MG63 (cell line): ENCODE results near the gene PPP1CB. TPM values are rescaled to one million over a fixed set of nuclear protein-coding genes. Genes with fewer than 3 reads are reported as not detected.
A peak's percentile ranks its signal among the peaks of the same experiment; 100 is the strongest.
"Not testable (repeated sequence)": the region's sequence is repeated elsewhere in the genome, so short reads cannot be mapped to it uniquely, and the experiment has no call there.

Source experiments
- DNase-seq: peaks from one replicate; pipeline ENCODE4 v3.0.0-alpha.2; 2020
- H3K27me3 ChIP-seq: fragments of 250-450 bp; sonication (Bioruptor Pico); 2 replicates; pipeline ENCODE4 v1.5.1; 2020; ENCODE audit warnings: mild to moderate bottlenecking, moderate library complexity
- H3K36me3 ChIP-seq: fragments of 250-450 bp; sonication (Bioruptor Pico); 2 replicates; pipeline ENCODE4 v1.5.1; 2020; ENCODE audit warnings: mild to moderate bottlenecking, moderate library complexity
- H3K4me3 ChIP-seq: fragments of 250-450 bp; sonication (Bioruptor Pico); 2 replicates; pipeline ENCODE4 v1.5.1; 2020; ENCODE audit warnings: mild to moderate bottlenecking, moderate library complexity
- H3K9me3 ChIP-seq: fragments of 250-450 bp; sonication (Bioruptor Pico); 2 replicates; pipeline ENCODE4 v1.5.1; 2020; ENCODE audit warnings: mild to moderate bottlenecking, moderate library complexity
- total RNA-seq: library from RNA; depleted of rRNA; stranded (reverse); fragments of >200 nt; shearing (Covaris generic); gene quantifications from 2 replicates; pipeline ENCODE4 v1.2.3, GENCODE V29; 2014; ENCODE audit warnings: low replicate concordance

The PPP1CB gene
- total RNA-seq, 1 experiment from 2014 or later, result 108 TPM

DNA sequence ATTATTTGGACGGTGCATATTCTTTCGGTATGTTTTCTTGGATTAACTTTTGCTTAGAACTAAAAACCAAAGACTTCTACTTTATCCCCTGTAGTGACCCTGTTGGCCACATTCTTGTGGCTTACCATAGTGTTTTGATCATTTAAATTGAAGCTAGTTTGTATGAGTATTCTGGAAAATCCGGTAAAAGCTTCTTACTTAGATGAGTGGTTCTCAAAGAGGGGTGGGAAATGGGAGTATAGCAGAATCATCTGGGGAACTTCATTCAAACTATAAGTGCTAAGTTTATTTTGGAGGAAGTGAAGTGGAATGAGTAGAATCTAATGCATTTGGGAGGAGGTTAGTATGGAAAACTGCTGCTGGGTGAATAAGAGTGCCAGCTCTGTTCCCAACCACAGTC is 3.8 kb downstream of the PPP1CB start:
- no peak for DNase-seq
- peaks cover 10% of the 10 kb centered on the region for H3K36me3 ChIP-seq
- H3K9me3 ChIP-seq, result no peaks in the 10 kb centered on the region
- 0 out of 2 replicates have a peak overlapping the region, but pooled peaks have one; percentile 8 for H3K4me3 ChIP-seq
- no peaks in the 10 kb centered on the region for H3K27me3 ChIP-seq

DNA sequence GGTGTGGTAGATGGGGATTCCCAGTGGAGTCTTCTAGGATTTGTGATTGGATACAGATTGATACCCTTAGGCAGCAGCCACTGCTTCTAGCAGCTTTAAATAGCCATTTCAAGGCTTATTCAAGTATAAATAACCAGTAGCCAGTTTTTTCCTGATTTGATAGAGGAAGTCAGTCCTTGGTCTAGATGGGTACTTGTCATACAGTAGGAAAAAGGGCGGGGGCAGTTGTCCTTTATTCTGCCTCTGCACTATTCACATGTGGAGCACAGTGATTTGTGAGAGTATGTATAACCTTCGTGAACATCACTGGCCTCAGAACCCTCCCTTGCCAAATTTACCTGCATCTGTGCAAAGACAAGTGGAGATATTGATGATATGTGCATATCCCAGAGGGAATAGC is 6.8 kb downstream of the PPP1CB start:
- H3K36me3 ChIP-seq, result peaks cover 36% of the 10 kb centered on the region
- H3K27me3 ChIP-seq, result no peaks in the 10 kb centered on the region
- DNase-seq, result no peak

DNA sequence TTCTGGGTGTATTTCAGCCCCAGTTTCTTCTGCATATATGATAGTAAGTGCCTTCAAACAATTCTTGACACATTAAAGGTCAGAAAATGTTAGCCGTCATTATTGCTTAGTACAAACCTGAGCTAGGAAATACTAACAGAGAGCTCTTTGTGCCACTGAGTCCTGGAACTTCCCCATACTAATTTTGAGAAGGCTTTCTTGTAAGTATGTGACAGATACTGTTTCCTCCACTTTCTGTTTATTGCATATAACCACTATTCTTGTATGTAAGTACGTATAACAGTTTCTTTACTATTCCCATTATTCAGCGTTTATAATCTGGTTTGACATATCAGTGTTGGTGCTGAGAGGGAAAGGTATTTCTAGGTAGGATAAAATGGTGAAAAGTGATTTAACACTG is 9.8 kb downstream of the PPP1CB start:
- Histone ChIP-seq H3K36me3 (peaks cover 37% of the 10 kb centered on the region), H3K9me3 (no peaks in the 10 kb centered on the region), H3K4me3 (no peak overlapping the region), H3K27me3 (no peaks in the 10 kb centered on the region)
- no peak for DNase-seq

More for the DNA sequence above, 6.8 kb downstream of the PPP1CB start:
- no peaks in the 10 kb centered on the region for H3K9me3 ChIP-seq
- no peak overlapping the region for H3K4me3 ChIP-seq

DNA sequence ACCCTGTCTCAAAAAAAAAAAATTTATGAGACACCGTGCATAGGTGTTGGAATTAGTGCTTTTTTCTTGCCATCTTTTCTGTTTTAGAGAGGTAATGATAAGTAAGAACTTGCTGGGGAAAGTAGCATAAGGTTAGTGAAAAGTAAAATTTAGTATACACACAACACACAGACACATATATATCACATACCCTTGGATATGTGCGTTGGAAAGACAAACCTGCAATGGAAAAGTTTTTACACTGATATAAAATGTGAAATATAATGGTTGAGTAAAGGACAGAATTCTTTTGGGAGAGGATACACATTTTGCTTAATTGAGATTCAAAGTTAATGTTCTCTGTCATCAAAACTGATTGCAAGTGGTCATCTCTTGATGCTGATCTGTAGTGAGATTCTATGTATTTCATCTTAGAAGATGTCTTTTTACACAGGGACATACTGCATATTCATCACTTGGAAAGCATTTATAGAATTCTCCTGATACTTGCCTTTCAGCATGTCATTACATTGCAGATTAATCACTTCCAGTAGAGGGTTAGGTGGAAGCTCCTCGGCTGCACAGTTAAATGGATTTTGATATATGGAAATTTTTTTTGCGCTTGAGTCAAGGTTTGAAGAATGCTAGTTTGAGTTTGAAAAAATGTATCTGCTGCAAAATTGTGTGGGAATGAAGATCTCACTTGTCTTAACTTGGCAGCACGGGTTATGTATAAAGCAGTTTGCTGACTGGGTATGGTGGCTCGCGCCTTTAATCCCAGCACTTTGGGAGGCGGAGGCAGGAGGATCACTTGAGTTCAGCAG is 13.5 kb downstream of the PPP1CB start:
- H3K4me3 ChIP-seq, result no peak overlapping the region
- peaks cover 43% of the 10 kb centered on the region for H3K36me3 ChIP-seq
- H3K27me3 ChIP-seq, result no peaks in the 10 kb centered on the region
- DNase-seq, result no peak
- peaks cover 17% of the 10 kb centered on the region for H3K9me3 ChIP-seq

DNA sequence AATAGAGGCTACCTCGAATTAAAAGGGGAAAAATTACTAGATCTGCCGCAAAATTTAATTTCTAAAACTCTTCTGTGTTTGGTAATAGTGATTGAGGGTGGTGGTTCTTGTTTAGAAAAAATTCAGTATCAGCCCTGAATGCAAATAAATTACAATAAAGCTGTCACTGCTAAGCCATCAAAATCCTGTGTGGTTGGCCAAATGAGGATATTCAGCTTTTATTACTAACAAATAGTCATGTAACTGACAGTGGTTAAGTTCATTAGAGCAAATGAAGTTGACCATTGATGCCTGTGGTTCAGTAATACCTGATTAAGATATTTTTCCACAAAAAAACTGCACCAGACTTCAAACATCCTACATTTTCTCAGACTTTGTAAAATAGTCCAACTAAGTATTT is 14.4 kb downstream of the PPP1CB start:
- Histone ChIP-seq H3K9me3 (peaks cover 17% of the 10 kb centered on the region), H3K27me3 (no peaks in the 10 kb centered on the region), H3K36me3 (peaks cover 38% of the 10 kb centered on the region), H3K4me3 (no peak overlapping the region)
- no peak for DNase-seq

DNA sequence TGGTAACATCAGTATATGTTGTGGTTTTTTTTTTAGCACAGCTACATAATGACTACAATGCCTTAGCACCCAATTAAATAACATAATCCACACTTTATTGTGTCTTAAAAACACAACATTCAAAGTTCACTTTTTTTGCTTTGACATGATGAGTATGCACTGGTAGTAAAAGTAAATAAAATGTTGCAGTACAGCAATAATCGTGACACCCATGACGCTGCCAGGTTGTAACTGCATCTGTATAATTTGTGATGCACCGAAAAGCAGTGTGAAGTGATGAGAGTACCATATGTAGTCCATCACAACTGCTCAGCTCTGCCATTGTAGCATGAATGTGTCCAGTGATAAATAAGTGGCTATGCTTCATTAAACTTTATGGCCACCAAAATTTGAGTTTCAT is 15.7 kb downstream of the PPP1CB start:
- no peak for DNase-seq
- peaks cover 26% of the 10 kb centered on the region for H3K36me3 ChIP-seq
- no peak overlapping the region for H3K4me3 ChIP-seq
- H3K9me3 ChIP-seq, result peaks cover 17% of the 10 kb centered on the region
- no peaks in the 10 kb centered on the region for H3K27me3 ChIP-seq

DNA sequence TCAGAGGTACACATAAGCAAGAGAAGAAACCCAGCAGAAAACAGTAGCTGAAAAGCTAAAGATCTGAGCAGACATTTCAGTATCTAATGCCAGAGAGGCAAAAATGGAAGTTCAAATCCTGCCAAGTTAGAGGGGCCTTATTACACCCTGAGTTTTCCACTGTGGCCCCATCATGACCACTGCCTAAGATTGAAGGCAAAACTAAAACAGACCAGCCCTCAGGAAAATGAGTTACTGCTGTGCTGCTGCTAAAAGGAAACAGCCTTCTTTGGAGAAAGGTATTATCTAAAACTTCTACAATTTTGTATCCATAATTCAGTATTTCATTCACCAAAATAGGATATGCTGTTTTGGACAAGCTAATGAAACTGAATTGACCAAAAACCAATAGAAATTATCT is 16.8 kb downstream of the PPP1CB start:
- no peak overlapping the region for H3K4me3 ChIP-seq
- peaks cover 17% of the 10 kb centered on the region for H3K9me3 ChIP-seq
- no peak for DNase-seq
- peaks cover 15% of the 10 kb centered on the region for H3K36me3 ChIP-seq
- no peaks in the 10 kb centered on the region for H3K27me3 ChIP-seq

DNA sequence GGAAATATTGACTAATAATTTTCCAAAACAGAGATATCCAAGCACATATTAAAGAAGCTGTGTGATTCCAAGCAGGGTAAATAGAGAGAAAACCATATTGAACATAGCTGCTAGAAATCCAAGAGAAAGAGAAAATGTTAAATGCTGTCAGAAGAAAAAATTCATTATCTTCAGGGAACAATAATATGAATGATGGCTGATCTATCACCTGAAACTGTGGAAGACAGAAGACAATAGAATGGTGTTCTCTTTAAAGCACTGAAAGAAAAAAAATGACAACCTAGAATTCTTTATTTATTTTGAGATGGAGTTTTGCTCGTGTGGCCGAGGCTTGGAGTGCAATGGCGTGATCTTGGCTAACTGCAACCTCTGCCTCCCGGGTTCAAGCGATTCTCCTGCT is 17.3 kb downstream of the PPP1CB start:
- DNase-seq, result no peak
- no peaks in the 10 kb centered on the region for H3K27me3 ChIP-seq
- H3K4me3 ChIP-seq, result no peak overlapping the region
- H3K9me3 ChIP-seq, result peaks cover 17% of the 10 kb centered on the region
- H3K36me3 ChIP-seq, result peaks cover 10% of the 10 kb centered on the region

DNA sequence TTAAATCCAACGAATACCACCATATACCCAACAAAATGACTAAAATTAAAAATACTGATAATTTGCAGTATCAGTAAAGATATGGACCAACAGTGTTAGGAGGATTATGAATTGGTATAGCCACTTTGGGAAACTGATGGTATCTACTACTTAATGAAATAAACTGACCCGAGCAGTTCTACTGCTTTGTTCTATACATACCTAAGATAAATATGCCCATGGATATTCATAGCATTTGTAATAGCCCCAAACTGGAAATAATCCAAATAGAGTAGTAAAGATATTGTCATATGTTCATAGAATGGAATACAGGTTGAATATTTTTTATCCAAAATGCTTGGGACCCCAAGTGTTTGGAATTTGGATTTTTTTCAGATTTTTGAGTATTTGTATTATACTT is 20.7 kb downstream of the PPP1CB start:
- no peak overlapping the region for H3K4me3 ChIP-seq
- peaks cover 18% of the 10 kb centered on the region for H3K36me3 ChIP-seq
- DNase-seq, result no peak
- H3K27me3 ChIP-seq, result no peaks in the 10 kb centered on the region
- H3K9me3 ChIP-seq, result peaks cover 17% of the 10 kb centered on the region

DNA sequence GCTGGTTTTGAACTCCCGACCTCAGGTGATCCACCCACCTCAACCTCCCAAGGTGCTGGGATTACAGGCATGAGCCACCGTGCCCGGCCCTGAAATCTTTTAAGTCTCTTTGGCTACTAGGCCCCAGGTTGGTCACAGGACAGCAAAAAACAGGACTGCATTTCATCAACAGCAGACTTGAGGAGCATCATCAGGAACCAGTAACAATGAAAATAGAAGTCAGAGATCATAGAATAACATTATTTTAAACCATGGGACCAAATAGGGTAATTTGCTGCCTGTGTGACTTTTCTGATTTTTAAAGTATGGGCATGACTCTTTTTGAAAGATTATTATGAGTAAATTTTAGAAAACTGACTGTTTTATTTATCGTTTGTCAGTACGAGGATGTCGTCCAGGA is 24.8 kb downstream of the PPP1CB start:
- H3K4me3 ChIP-seq, result no peak overlapping the region
- DNase-seq, result no peak
- no peaks in the 10 kb centered on the region for H3K27me3 ChIP-seq
- no peaks in the 10 kb centered on the region for H3K9me3 ChIP-seq
- H3K36me3 ChIP-seq, result peaks cover 44% of the 10 kb centered on the region

DNA sequence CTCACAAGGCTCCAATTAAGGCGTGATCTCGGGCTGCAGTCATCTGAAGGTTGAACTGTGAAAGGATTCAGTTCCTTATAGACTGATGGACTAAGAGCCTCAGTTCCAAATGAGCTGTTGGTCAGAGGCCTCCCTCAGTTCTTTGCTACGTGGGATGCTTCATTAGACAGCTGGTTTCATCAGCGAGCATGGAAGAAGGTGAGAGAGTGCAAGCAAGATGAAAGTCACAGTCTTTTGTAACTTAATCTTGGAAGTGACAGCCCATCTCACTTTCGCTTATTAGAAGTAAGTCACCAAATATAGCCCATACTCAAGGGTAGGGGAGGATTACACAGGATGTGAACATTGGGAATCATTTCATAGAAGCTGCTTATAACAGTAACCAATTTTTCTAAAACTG is 26.8 kb downstream of the PPP1CB start:
- Histone ChIP-seq H3K27me3 (no peaks in the 10 kb centered on the region), H3K4me3 (no peak overlapping the region), H3K36me3 (peaks cover 63% of the 10 kb centered on the region), H3K9me3 (no peaks in the 10 kb centered on the region)
- DNase-seq, result no peak

DNA sequence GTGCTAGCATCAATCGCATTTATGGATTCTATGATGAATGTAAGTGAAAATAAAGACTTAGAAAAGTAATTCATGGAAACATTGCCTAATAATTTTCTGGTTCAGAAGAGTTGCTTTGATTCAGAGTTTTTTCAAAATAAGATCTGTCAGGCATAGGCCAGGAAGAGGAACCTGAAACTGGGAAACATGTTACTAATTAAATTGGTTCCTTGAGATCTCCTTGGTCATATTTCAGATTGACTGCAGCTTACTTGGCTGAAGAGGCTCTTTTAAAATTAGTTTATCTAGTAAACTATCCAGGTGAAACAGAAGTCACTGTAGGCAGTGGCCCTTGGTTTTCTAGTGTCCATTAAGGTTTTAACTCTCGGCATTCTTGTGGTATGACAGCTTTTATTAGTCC is 27.4 kb downstream of the PPP1CB start:
- no peak for DNase-seq
- no peak overlapping the region for H3K4me3 ChIP-seq
- H3K27me3 ChIP-seq, result no peaks in the 10 kb centered on the region
- no peaks in the 10 kb centered on the region for H3K9me3 ChIP-seq
- peaks cover 69% of the 10 kb centered on the region for H3K36me3 ChIP-seq

DNA sequence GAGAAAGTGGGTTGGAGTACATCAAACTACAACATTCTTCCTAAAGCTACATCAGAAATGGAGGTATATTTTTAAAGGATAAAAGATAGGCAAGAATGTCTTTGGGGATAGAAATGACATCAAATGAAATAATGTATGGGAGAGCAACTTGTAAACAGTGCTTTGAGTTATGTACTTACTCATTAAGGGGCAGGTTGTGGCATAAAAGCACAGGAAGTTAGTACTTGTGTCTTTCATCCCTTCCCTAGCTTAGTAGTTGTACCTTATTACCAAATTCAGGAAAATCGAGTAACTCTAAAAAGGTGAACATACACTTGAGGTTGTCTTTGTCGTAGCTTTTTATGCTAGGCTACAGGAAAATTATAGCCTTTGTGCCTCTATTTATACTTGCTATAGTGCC is 28.9 kb downstream of the PPP1CB start:
- DNase-seq, result no peak
- H3K4me3 ChIP-seq, result no peak overlapping the region
- no peaks in the 10 kb centered on the region for H3K27me3 ChIP-seq
- H3K36me3 ChIP-seq, result peaks cover 79% of the 10 kb centered on the region
- no peaks in the 10 kb centered on the region for H3K9me3 ChIP-seq

DNA sequence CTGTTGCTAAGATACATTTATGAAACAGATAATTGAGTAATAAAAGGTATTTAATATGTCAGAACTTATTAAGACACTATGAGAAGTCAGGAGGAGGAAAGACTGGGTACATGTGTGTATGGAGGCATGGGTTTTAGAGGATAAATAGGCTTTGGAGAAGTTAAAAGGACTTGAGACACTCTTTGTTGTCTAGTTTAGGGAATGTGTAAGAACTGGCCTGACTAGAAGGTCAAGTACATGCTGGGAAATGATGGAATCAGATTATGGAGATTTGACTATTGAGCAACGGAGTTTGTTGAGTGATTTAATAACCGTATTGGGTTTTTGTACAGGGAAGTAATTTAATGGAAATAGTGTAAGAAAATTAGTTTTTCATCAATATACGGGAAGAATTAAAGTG is 30.8 kb downstream of the PPP1CB start:
- Histone ChIP-seq H3K9me3 (no peaks in the 10 kb centered on the region), H3K4me3 (no peak overlapping the region), H3K27me3 (no peaks in the 10 kb centered on the region), H3K36me3 (peaks cover 87% of the 10 kb centered on the region)
- no peak for DNase-seq

DNA sequence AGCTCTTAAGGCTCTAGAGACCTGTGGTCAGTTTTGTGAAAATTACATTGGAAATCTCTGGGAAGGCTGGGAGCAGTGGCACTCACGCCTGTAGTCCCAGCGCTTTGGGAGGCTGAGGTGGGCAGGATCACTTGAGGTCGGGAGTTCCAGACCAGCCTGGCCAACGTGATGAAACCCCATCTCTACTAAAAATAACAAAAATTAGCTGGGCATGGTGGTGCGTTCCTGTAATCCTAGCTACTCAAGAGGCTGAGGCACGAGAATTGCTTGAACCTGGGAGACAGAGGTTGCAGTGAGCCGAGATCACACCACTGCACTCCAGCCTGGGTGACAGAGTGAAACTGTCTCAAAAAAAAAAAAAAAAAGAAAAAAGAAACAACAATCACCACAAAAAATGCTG is 32.9 kb downstream of the PPP1CB start:
- peaks cover 88% of the 10 kb centered on the region for H3K36me3 ChIP-seq
- not testable (repeated sequence) for DNase-seq, H3K9me3 ChIP-seq, H3K27me3 ChIP-seq, H3K4me3 ChIP-seq

DNA sequence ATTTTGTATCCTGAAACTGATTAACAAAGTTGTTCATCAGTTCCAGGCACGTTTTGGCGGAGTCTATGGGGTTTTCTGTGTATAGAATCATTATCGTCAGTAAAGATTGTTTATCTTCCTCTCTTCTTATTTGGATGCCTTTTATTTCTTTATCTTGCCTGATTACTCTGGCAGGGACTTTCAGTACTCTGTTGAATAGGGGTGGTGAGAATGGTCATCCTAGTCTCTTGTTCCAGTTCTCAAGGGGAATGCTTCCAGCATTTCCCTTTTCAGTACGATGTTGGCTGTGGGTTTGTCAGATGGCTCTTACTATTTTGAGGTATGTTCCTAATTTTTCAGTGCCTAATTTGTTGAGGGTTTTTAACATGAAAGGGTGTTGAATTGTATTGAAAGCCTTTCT is 45.0 kb downstream of the PPP1CB start:
- no peaks in the 10 kb centered on the region for H3K27me3 ChIP-seq
- DNase-seq, result no peak
- peaks cover 10% of the 10 kb centered on the region; the same call in 1 of the 2 replicates for H3K9me3 ChIP-seq
- H3K36me3 ChIP-seq, result peaks cover 95% of the 10 kb centered on the region
- H3K4me3 ChIP-seq, result no peak overlapping the region

DNA sequence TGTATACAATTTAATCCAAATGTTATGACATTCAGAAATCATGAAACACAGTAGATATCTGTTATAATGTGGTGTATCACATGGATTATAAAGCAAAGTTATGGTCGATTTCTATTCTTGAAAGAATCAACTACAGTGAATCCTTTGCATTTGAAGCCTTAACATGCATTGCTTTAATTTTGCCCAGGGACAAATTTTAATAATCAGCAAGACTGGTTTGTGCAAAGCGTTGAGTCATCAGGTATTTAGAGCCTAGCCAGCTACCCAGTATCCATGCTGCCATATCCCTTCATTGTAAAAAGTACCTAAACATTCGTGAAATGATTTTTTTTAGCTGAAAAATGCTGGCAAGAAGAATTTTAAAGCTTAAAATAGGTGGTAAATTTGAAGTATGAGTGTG is 50.1 kb downstream of the PPP1CB start:
- H3K36me3 ChIP-seq, result peaks cover 82% of the 10 kb centered on the region

DNA sequence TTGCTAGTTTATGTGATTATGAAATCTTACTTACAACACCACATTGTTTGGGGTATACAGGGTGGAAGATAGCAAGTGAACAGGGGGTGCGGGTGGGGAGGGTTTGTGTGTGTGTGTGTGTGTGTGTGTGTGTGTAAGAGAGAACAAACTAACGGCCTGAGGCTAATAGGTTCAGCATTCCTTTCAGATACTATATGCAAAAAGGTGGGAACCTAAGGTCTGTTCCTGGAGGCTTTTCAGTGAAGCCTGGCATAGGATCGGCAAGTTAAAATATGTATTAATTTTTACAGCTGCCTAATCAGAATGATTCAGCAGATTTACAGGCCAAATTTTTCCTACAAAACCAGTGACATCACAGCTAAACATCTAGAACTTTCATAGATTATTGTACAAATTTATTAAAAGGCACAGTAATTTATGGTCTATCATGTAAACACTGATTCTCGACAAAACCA is 51.4 kb downstream of the PPP1CB start:
- peaks cover 73% of the 10 kb centered on the region for H3K36me3 ChIP-seq
- no peaks in the 10 kb centered on the region for H3K27me3 ChIP-seq
- H3K9me3 ChIP-seq, result no peaks in the 10 kb centered on the region
- no peak overlapping the region for H3K4me3 ChIP-seq
- no peak for DNase-seq

More for the DNA sequence above, 50.1 kb downstream of the PPP1CB start:
- H3K27me3 ChIP-seq, result no peaks in the 10 kb centered on the region
- no peaks in the 10 kb centered on the region; the same call in 1 of the 2 replicates for H3K9me3 ChIP-seq
- no peak overlapping the region for H3K4me3 ChIP-seq
- DNase-seq, result no peak
